ENCODE data around the gene KRTAP4-16. TPM values are rescaled to one million over a fixed set of nuclear protein-coding genes. Genes with fewer than 3 reads are reported as not detected.
"Not testable (repeated sequence)": the region's sequence is repeated elsewhere in the genome, so short reads cannot be mapped to it uniquely, and the experiment has no call there.

The KRTAP4-16 gene
- total RNA-seq, 8 experiments from 2014 or later: 0.47 TPM; not detected in 7

DNA sequence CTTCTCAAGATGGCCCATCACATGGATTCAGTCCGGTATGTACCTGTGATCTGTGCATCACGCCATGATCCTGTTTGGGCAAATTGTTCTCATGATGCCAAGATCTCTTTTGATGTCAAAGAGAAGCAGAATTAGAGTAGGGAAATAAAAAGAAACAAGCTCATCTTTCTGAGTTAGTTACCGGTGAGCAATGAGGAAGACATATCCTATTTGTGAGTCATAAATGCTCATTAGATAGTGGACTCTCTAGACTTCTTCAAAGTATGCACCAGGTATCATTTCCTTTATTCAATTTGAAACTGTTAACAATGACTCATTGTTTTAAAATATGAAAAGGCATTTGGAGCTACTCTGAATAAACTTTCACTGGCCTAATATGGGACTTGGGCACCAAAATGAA, 30.0 kb upstream of the KRTAP4-16 start:
- WGBS, 10 experiments: 43 to 93% (median 80%) methylated on average over 2 to 3 of the region's 3 CpGs; no CpG with 5 or more reads in 3 of the 10 experiments
- no peak for ATAC-seq (replicated peaks in 6 of 8)
- Histone ChIP-seq H3K4me1 (replicated peaks in 1 of 2) (no peaks in the 10 kb centered on the region), H3K27ac (no peak overlapping the region), H3K4me3 (no peak overlapping the region)
- in situ Hi-C loops (cut with MboI; ENCODE audit: low pct_unique_long_range_greater_than_20kb in 2 of 9, low sequenced_read_pairs in 9 of 9, unreplicated experiment in 9 of 9): no loop called here

DNA sequence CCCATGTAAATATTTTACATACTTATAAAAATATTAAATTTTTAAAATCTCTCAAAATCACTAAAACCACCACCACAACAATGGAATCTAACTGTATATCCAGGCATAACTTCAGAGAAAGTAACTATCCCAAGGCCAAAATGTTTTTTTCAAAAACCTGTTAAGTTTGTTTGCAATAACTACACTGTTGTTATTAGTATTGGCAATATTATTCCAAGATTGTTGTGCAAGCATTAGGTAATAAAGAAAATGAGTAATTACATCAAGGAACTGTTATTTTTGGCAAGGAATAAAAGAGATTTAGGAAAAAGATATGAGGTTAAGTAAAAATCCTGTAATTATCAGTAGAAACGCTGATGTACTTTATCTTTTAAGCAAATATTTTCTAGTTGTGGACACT, 25.4 kb upstream of the KRTAP4-16 start:
- in situ Hi-C loops (cut with MboI; ENCODE audit: low pct_unique_long_range_greater_than_20kb in 2 of 9, low sequenced_read_pairs in 9 of 9, unreplicated experiment in 9 of 9): no loop called here
- no peak overlapping the region for H3K4me3 ChIP-seq
- no peak for ATAC-seq (replicated peaks in 6 of 8)
- WGBS, 10 experiments: 77 to 100% (median 90%) methylated on average over 1 of the region's 1 CpG; no CpG with 5 or more reads in 2 of the 10 experiments
- no peak overlapping the region for H3K27ac ChIP-seq
- no peaks in the 10 kb centered on the region for H3K4me1 ChIP-seq (replicated peaks in 1 of 2)

DNA sequence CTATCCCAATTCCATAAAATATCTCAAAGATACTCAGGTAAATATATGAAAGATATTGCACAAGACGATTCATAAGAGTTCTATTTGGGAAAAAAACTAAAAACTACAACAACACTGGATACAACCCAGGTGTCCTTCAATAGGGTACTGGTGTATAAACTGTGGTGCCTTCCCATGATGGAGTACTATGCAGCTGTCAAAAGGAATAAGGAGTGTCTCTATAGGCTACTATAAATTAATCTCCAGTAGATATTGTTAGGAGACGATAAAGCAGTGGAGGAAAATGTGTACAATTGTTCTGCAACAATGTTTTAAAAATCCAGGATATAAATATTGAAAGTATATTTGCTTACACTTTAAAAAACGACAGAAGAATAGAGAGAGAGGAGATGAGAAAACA, 24.4 kb upstream of the KRTAP4-16 start:
- no peak for ATAC-seq (replicated peaks in 6 of 8)
- 55 to 92% (median 78%) methylated on average over 1 to 3 of the region's 3 CpGs for WGBS, 10 experiments
- in situ Hi-C loops (cut with MboI; ENCODE audit: low pct_unique_long_range_greater_than_20kb in 2 of 9, low sequenced_read_pairs in 9 of 9, unreplicated experiment in 9 of 9): no loop called here
- H3K27ac ChIP-seq: no peak overlapping the region
- no peak overlapping the region for H3K4me3 ChIP-seq
- H3K4me1 ChIP-seq (replicated peaks in 1 of 2): no peaks in the 10 kb centered on the region

DNA sequence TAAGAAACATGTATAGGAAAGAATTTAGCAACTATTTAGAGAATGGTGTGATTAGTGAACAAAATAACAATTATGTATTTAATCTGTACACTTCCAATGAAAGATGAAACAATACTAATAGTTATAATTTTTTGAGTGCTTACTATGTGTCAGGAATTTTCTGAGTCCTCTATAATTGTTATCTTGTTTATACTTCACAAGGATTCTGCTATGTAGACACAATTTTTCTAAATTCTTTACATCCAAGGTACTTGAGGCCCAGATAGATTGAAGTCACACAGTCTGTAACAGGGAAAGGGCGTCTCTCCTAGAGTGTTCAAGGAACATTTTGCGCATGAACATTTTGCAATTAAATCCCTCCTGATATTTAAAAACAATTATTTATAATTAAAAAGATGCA, 23.1 kb upstream of the KRTAP4-16 start:
- H3K27ac ChIP-seq: no peak overlapping the region
- 70 to 100% (median 83%) methylated on average over 2 of the region's 2 CpGs; no CpG with 5 or more reads in 3 of the 10 experiments for WGBS, 10 experiments
- in situ Hi-C loops (cut with MboI; ENCODE audit: low pct_unique_long_range_greater_than_20kb in 2 of 9, low sequenced_read_pairs in 9 of 9, unreplicated experiment in 9 of 9): no loop called here
- H3K4me1 ChIP-seq (replicated peaks in 1 of 2): no peaks in the 10 kb centered on the region
- no peak overlapping the region for H3K4me3 ChIP-seq
- no peak for ATAC-seq (replicated peaks in 6 of 8)

DNA sequence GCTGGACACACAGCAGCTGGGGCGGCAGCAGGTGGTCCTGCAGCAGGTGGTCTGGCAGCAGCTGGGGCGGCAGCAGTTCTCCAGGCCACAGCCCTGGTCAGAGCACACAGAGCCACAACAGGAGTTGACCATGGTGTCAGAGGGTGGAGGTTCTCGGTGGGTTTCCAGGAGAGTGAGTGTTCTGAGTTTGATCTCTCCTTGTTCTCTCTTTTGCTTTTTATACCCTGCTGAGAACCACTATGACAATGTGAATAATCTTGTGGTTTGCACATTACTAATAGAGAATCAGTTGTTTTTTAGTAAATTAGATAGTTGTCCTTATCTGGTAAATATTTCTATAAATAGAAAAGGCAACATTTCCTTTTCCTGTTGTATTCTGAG, 22.0 kb upstream of the KRTAP4-16 start, which contains the start of gene KRTAP4-12:
KRTAP4-12 (minus strand) TSS at position 192 of the 381 bp plus-strand sequence; CDS start at position 132, 60 bp downstream.
- ATAC-seq (replicated peaks in 6 of 8); in situ Hi-C loops (cut with MboI; ENCODE audit: low pct_unique_long_range_greater_than_20kb in 2 of 9, low sequenced_read_pairs in 9 of 9, unreplicated experiment in 9 of 9); H3K4me1 ChIP-seq (replicated peaks in 1 of 2); H3K4me3 ChIP-seq; H3K27ac ChIP-seq: not testable (repeated sequence)
- 65 to 100% (median 83%) methylated on average over 1 to 2 of the region's 3 CpGs; no CpG with 5 or more reads in 5 of the 10 experiments for WGBS, 10 experiments

DNA sequence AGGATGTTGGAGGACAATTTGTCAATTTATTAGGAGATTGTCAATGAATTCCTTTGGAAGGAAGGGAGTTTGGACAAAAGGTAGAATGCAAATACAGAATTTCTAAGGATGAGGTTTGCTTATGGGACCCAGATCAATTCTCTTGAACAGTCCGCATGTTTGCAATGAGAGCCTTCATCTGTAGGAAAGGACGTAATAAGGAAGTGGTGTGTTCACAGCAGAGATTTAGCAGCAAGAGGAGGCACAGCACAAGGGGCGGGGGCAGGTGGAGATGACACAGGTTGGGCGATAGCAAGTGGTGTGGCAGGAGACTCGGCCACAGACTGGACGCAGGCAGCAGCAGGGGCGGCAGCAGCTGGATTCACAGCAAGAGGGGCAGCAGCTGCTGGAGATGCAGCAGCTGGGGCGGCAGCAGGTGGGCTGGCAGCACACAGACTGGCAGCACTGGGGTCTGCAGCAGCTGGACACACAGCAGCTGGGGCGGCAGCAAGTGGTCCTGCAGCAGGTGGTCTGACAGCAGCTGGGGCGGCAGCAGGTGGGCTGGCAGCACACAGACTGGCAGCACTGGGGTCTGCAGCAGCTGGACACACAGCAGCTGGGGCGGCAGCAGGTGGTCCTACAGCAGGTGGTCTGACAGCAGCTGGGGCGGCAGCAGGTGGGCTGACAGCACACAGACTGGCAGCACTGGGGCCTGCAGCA, 21.4 kb upstream of the KRTAP4-16 start:
- WGBS, 10 experiments: 20 to 100% (median 83%) methylated on average over 1 to 3 of the region's 12 CpGs; no CpG with 5 or more reads in 1 of the 10 experiments
- in situ Hi-C loops (cut with MboI; ENCODE audit: low pct_unique_long_range_greater_than_20kb in 2 of 9, low sequenced_read_pairs in 9 of 9, unreplicated experiment in 9 of 9); H3K4me1 ChIP-seq (replicated peaks in 1 of 2); H3K27ac ChIP-seq; H3K4me3 ChIP-seq; ATAC-seq (replicated peaks in 6 of 8): not testable (repeated sequence)

DNA sequence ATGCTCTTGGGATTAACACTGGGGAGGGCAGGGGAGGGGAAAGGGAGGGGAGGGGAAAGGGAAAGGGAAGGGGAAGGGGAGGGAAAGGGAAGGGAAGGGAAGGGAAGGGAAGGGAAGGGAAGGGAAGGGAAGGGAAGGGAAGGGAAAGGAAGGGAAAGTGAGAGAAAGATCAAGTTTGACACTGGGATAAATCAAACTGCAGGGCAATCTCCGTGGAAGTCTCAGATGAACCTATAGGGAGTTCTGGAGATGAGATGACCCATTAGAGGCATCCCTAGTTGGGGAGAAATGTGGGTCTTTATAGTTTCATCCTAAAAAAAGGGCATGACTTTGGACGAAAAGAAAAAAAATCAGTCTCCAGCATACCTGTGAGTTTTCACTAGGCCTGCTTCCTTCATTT, 19.7 kb upstream of the KRTAP4-16 start:
- Histone ChIP-seq H3K4me3 (no peak overlapping the region), H3K4me1 (replicated peaks in 1 of 2) (no peaks in the 10 kb centered on the region), H3K27ac (no peak overlapping the region)
- WGBS, 10 experiments: 60 to 100% (median 100%) methylated on average over 1 to 2 of the region's 2 CpGs; no CpG with 5 or more reads in 2 of the 10 experiments
- no peak for ATAC-seq (replicated peaks in 6 of 8)
- in situ Hi-C loops (cut with MboI; ENCODE audit: low pct_unique_long_range_greater_than_20kb in 2 of 9, low sequenced_read_pairs in 9 of 9, unreplicated experiment in 9 of 9): no loop called here

DNA sequence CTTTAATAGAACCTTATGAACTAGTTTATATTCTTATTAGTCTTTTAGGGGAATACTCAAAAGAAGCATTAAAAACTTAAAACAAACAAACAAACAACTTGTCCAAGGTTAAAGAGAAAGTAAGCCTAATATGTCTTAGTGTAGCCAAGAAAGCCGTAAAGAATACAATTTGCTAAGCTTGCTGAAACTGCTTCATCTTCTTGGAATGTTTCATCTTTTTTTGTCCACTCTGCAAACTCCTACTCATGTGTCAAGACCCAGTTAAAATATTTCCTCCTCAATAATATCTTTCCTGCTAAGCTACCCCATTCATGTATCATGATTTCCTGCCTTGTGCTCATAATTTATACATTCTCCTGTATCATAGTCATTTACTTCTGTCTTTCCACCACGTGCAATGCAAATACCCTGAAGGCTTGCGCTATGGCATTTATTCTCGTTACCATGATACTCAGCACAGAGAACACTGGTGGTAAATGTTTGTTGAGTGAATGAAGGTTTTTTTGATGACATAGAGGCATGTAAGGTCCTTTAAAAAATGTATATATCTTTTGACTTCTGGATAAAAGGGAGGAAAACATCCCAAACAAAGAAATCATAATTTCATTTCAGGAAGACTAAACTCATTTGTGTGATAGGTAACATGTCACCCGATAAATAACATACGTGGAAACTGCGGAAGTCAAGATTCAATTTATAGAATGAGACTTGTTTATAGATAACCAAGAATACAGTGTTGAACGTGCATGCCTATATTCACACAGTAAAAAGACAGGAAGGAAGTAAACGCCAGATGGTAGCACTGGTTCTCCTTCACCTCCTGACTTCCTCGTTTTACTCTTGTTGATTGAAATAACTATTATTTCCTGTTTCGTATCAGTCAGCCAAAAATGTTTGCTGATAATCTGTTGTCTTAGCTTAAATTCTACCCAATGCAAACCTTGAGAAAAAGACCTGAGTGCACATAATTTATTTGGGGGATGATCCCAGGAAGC, 18.0 kb upstream of the KRTAP4-16 start:
- in situ Hi-C loops (cut with MboI; ENCODE audit: low pct_unique_long_range_greater_than_20kb in 2 of 9, low sequenced_read_pairs in 9 of 9, unreplicated experiment in 9 of 9); H3K4me3 ChIP-seq; H3K27ac ChIP-seq; H3K4me1 ChIP-seq (replicated peaks in 1 of 2); ATAC-seq (replicated peaks in 6 of 8): not testable (repeated sequence)
- 44 to 84% (median 75%) methylated on average over 4 to 10 of the region's 11 CpGs for WGBS, 10 experiments

DNA sequence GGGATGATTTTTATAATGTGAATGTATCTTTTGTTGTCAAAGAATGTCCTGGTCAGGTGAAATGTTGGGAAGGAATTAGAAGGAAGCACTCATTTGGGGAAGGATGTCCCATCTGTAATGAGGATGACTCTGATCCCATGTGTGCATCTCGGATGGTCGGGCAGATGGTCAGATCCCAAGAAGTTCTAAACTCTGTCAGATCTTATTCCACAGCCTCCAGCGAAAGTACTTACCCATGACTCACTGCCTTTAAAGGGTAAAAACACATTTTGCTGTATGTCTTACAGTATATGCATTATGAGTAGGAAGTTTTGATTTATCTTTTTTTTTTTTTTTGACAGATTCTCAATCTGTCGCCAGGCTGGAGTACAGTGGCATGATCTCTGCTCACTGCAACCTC, 16.7 kb upstream of the KRTAP4-16 start:
- Histone ChIP-seq H3K4me3 (no peak overlapping the region), H3K27ac (no peak overlapping the region), H3K4me1 (replicated peaks in 1 of 2) (no peaks in the 10 kb centered on the region)
- no peak for ATAC-seq (replicated peaks in 6 of 8)
- 62 to 100% (median 84%) methylated on average over 1 to 4 of the region's 4 CpGs; no CpG with 5 or more reads in 2 of the 10 experiments for WGBS, 10 experiments
- in situ Hi-C loops (cut with MboI; ENCODE audit: low pct_unique_long_range_greater_than_20kb in 2 of 9, low sequenced_read_pairs in 9 of 9, unreplicated experiment in 9 of 9): no loop called here

DNA sequence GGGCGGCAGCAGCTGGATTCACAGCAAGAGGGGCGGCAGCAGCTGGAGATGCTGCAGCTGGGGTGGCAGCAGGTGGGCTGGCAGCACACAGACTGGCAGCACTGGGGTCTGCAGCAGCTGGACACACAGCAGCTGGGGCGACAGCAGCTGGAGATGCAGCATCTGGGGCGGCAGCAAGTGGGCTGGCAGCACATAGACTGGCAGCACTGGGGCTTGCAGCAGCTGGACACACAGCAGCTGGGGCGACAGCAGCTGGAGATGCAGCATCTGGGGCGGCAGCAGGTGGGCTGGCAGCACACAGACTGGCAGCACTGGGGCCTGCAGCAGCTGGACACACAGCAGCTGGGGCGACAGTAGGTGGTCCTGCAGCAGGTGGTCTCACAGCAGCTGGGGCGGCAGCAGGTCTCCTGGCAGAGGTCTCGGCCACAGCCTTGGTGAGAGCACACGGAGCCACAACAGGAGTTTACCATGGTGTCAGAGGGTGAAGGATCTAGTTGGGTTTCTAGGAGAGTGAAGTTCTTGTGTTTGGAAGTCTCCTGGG, 15.9 kb upstream of the KRTAP4-16 start, which contains the start of gene KRTAP4-11:
KRTAP4-11 (minus strand) TSS at position 528 of the 541 bp plus-strand sequence; CDS start at position 470, 58 bp downstream.
- H3K27ac ChIP-seq; H3K4me1 ChIP-seq (replicated peaks in 1 of 2); ATAC-seq (replicated peaks in 6 of 8); H3K4me3 ChIP-seq; in situ Hi-C loops (cut with MboI; ENCODE audit: low pct_unique_long_range_greater_than_20kb in 2 of 9, low sequenced_read_pairs in 9 of 9, unreplicated experiment in 9 of 9): not testable (repeated sequence)
- WGBS, 10 experiments: 89% methylated on average over 6 of the region's 10 CpGs; no CpG with 5 or more reads in 9 of the 10 experiments

DNA sequence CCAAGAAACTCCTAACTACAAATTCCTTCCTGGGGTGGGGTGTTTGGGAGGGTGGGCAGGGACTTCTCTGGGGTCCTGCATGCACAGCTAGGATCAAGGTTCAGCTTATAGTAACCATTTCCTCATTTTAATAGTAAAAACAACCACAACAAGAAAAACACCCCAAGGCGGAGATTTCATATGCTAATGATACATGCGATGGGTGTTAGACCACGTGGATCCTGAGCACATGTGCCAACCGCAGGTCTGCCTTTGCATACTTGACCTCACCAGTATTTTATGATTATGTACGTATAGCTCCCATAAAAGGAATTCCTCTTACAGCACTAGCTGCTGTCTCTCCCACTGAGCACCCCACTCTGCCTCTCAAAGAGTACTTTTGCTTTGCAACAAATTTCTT, 14.3 kb upstream of the KRTAP4-16 start:
- Histone ChIP-seq H3K27ac (no peak overlapping the region), H3K4me1 (replicated peaks in 1 of 2) (no peaks in the 10 kb centered on the region), H3K4me3 (no peak overlapping the region)
- peak in 3 of 8 experiments; percentile 92 to 99 (median 98) for ATAC-seq (replicated peaks in 6 of 8)
- in situ Hi-C loops (cut with MboI; ENCODE audit: low pct_unique_long_range_greater_than_20kb in 2 of 9, low sequenced_read_pairs in 9 of 9, unreplicated experiment in 9 of 9): no loop called here
- WGBS, 10 experiments: 0 to 100% (median 46%) methylated on average over 1 to 4 of the region's 5 CpGs; no CpG with 5 or more reads in 1 of the 10 experiments

DNA sequence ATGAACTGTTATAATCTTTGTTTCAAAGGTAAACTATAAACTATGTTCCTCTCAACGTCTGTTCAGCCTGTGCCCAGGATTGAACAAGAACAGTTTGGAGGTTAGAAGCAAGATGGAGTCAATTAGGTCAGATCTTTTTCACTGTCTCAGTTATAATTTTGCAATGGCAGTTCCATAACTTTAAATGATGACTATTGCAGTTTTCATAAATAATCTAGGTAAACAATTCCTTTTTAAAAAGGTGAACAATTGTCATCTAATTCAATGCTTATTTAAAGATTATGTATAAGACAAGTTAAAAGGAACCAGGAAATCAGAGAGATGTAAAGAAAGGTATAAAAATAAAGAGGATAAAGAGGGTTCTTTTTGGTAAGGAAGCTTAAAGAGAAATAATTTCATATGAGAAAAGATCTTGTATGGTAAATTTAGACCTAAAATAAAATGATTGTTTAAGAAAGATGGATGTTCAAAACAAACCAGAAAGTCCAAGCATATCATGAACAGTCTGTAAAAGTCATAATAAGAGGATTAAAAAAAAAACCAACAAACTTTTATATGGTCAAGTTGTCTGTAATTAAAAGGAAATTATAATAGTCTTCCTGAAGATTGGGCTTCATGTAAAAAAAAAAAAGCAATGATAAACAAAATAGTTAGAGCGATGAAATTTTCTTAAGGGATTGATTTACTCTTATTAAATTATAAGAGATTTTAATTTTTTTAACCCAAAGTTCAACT, 9.3 kb upstream of the KRTAP4-16 start:
- H3K4me3 ChIP-seq: no peak overlapping the region
- no peaks in the 10 kb centered on the region for H3K4me1 ChIP-seq (replicated peaks in 1 of 2)
- 36 to 86% (median 71%) methylated on average over 1 to 2 of the region's 2 CpGs; no CpG with 5 or more reads in 1 of the 10 experiments for WGBS, 10 experiments
- no peak overlapping the region for H3K27ac ChIP-seq
- in situ Hi-C loops (cut with MboI; ENCODE audit: low pct_unique_long_range_greater_than_20kb in 2 of 9, low sequenced_read_pairs in 9 of 9, unreplicated experiment in 9 of 9): no loop called here
- no peak for ATAC-seq (replicated peaks in 6 of 8)

Data from motor neuron (in vitro differentiated cells).